ENCODE data around the gene TBC1D24.

Gene TBC1D24

DNA sequence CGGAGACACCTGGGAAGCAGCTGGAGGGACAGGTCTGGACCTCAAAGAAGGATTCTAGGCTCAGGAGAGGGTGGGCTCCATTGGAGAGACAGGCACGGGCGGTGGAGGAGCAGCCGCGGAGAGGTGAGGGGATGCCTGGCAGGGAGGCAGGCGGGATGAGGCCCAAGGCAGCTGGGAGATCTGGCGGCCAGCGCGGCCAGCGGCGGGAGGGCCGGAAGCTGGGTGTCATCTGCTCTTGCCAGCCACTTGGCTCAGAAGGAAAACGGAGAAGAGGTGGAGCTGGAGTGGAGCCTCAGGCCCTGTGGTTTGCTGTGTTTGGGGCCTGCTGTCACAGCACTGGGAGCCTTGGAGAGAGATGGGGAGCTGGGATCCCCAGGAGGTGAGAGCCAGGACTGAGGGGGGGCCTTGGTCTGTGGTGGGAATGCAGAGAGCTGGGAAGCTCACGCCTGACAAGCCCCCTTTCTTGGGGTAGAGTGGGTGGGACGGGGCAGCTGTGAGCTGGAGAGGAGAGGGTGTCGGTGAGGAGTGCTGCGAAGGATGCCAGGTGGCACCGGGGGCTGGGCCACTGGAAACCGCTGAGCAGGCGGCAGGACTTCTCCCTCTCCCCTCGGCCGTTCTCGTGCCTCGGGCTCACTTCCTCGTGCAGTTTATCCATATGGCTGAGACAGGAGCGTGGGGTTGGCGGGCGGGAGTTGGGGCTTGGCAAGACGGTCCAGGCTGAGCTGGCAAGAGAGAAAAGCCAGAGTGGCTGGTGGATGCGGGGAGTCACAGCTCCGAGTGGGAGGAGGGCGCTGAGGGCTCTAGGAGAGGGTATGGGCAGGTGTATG is 8.0 kb downstream of the TBC1D24 start:
- peak; percentile 65 for DNase-seq (ENCODE audit: low spot score)

DNA sequence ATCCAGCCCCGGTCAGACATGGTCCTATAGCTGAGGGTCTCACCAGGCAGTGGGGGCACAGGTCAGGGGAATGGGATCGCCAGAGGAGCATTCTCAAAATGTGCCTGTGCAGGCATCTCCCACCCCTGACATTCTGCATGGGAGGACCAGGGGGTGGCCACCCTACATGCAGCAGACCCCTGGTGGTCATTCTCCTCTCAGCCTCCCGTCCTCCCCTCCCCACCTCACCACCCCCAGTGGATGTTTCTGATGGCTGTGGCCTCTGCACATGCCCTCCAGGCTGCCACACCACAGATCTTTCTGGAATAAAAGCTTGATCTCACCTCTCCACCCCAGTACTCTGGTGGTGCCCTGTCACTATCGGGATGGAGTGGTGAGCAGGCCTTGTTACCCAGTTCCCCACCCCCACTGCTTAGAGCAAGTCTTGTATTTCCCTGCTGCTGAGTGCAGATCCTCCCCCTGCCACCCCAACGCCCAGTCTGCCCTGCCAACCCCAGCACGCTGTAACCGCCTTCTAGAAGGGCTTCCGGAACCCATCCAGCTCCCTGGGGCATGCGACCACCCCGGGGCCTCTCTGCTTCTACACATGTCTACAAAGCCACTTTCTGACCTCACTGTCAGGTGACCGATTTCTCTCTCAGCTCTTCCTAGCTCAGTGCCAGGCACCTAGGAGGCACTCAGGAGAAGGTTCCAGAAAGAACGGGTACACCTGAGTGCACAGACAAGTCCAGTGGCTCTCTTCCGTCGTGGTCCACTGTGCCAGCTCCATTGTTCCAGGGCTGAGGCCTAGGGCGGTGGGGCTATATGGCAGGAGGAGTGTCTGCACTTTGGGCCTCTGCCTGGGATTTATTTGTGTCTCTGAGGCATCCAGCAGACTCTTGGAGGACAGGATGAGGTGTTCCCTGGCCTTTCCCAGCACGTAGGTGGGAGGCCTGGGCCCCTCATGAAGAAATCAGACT is 9.3 kb downstream of the TBC1D24 start:
- DNase-seq (ENCODE audit: low spot score): no peak

DNA sequence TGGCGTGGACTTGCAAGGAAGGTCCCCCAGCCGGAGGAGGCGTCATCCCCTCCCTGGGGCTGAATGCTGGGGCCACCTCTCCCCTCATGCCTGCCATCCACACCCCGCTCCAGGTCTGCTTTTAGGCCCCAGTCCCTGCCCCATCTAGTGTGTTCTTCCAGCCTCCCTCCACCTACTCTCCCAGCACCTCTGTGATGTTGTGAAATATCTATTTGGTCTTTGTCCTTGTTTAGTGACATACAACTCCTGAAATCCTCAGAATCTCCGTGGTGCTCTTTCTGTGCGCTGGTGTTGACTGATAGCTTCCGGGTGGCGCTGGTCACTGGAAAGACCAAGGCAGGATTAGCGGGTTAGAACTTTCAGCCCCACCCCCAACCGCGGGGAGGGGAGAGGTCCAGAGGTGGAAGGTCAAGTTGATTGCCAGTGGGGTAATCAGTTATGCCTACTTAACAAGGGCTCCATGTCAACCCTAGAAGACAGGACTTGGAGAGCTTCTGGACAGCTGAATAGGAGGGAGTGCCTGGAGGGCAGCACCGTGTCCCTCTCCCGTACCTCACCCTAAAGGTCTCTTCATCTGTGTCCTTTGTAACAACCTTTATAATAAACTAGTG is 10.1 kb downstream of the TBC1D24 start:
- no peak for DNase-seq (ENCODE audit: low spot score)

DNA sequence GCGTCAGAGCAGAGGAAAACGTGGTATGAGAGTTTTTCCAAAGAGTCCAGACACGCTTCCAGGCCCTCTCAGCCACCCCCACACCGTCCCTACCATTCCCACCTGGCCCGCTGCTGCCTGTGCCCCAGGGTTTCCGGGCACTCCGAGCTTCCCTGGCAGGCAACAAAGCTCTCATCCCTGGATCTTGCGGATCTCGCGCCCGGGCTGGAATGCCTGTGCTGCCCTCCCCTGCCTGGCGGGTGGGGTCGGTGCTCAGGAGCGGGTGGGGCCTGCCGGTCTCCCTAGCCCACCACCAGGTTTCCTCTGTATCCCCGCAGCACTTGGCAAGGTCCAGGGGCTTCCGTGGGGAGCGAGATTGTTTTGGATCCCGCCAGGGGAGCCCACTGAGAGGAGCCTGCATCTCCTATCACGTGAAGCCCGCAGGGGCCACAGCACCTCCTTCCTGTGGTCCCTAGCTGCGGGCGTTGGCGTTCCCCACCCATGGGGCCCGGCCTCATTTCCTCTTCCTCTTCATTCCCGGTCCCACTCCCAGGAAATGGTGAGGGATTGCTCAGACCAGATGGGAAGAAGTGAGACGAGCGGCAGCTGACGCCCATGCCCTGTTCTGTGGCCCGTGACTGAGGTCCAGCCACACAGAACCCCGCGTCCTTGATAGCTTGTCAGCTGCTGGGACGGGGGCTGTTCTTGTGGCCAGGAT is 11.0 kb downstream of the TBC1D24 start:
- no peak for DNase-seq (ENCODE audit: low spot score)

DNA sequence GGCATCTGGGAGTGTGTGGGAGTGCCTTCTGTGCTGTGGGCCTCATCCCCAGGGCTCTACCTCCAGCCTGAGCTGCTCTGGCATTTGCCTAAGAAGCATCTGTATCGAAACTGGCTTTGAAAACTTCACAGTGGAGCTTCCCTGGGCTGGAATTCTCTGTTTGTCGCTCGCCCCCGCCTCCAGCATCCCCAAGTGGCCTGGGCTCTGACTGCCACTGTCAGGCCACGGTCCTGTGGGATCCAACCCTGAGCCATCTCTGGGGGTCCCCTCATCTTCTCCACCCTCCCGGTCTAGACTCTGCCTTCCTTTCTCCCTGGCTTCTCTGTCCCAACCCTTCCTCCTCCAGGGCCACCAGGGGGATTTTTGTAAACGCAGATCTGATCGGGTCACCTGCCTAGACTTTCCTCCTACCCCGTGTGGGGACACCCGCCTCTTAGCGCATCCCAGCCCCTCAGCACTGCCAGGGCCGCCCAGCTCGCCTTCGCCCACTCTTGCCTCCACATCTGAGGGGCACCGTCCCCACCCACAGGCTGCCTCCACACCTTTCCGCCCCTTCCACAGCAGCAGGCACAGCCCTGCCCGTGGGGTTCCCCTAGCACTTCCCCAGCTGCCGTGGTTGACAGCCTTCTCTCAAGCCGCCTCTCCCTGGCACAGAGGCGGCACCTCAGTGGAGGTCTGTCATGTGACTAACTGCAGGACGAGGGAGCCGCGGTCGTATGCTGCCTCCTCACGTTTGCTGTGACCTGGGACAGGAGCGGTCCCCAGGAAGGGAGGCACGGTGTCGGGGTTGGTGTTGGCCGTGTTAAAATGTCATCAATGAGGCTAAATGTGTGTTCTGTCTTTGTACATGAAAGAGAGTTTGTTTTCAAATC is 12.0 kb downstream of the TBC1D24 start:
- DNase-seq (ENCODE audit: low spot score): peak; percentile 50

DNA sequence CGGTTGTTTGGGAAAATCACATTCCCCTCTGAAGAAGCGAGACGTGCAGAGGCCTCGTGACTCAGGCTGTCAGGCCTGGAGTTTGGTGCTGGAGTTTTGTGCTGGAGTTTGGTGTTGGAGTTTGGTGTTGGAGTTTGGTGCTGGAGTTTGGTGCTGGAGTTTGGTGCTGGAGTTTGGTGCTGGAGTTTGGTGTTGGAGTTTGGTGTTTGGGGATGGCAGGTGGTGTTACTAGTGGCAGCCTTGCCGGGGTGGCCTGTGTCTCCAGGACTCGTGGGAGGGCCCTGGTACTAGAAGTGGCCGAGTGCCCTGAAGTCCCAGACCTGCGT is 12.6 kb downstream of the TBC1D24 start:
- DNase-seq (ENCODE audit: low spot score): no peak

DNA sequence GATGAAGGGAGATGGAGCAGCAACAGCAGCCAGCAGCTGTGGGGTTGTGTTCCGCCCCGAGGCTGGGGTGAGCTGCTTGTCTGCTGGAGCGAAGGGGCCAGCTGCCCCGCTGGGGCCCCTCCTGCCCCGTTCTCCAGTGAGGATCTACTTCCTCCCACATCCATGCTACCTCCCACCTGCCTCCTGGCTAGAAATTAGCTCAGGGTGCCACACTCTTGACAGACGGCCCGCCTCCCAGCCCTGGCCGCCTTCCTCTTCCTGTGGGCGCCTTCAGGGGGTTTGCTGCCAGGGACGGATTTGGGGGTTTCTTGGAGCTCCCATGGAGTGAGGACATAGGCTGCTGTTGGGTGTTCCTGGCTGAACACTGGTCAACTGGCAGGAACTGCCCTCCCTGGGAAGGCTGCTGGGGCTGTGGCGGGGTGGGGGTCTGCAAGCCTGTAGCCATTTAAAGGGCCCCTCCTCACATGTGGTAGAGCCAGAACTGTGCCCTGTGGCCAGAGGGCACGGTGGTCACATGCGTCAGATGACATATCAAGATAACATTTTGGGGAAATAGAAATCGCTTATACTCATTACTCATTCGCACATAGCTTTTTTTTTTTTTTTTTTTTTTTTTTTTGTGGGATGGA is 13.1 kb downstream of the TBC1D24 start:
- no peak for DNase-seq (ENCODE audit: low spot score)

DNA sequence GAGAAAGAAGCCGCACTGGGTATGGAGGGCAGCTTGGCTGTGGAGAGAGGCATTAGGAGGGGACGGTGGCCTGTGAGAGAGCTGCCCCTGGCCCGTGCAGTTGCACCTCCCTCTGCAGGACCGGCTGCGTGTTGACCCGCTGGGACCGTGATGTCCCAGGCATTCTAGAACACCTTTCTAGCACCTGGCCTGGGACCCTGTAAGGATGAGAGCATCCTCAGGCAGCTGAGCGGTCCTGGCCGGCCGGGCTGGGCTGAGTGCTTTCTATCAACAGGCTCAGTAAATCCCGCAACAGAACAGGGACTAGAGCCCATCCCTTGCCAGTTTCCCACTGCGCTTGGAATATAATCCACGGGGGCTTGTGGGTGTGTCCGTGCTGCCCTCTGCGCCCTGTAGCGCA is 14.7 kb downstream of the TBC1D24 start:
- DNase-seq (ENCODE audit: low spot score): no peak

DNA sequence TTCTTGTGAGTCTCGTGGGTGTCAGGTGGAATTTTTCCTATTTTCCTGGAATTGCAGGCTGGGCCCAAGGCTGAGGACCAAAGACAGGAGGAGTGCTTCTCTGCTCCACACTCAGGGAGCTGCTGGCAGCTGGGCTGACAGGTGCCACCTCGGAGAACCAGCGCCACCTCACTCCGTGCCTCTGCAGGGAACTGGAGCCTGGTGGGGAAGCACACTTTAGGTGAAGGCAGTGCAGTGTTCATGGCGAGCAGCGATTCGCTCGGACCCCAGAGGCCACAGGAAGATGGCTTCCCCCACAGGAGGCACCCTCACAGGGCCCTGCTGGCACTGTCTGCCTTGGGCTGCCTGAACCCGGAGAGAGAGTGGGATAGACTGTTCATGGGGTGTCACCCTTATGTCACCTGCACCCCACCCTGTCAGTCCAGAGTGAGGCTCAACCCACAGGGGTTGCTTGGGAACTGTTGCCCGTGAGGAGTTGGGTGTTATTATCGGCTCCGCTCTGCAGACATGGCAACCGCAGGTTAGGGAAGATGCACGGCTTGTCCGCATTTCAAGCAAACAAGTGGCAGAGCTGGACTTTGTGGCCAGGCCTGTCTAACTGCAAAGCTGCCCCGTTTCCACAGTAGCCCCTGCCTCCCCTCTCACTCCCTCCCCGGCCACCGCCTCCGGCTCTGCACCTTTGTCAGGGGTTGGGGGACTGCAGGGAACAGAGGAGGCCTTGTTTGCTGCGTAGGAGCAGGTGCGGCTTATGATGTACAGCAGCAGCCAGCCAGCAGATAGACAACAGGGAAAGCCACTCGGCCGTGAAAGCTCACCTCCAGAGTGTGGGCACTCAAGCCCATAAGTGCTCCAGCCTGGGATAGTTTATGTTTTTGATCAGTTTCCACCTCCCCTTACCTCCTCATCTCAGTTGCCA is 15.5 kb downstream of the TBC1D24 start:
- DNase-seq (ENCODE audit: low spot score): no peak

DNA sequence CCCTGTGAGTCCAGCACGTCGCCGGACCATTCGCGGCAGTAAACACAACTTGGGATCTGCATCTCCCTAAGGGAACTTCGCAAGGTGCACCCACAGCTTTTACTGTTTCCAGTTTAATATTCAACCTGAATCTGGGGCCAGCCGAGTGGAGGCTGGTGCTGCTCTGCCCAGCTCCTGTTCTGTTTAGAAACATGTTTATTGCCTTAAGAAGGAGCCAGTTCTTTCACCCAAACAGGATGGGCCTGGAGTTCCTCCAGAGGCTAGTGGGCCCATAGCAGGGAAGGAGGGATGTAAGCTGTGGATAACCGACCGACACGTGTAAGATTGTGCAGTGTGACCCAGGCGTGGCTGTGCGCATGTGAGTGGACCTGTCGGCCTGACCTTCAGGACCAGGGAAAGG is 17.4 kb downstream of the TBC1D24 start:
- DNase-seq (ENCODE audit: low spot score): no peak

DNA sequence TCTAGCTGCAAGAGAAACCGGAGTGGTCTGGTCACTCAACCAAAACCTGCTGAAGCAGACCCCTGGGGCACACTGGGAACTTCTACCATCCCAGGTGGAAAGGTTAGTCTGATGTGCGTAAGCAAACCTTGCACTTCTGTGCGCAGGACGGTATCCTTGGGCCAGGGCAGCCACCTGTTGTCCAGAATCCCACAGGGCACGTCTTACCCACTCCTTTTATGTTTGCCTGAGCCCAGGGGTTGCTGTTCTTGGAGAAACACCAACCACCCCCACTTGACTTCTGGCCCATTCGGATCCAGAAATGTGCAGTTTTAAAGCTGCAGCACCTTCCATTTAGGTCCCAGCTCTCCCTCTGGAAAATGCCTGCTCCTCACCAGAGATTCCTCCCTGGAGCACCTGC is 18.7 kb downstream of the TBC1D24 start:
- no peak for DNase-seq (ENCODE audit: low spot score)

DNA sequence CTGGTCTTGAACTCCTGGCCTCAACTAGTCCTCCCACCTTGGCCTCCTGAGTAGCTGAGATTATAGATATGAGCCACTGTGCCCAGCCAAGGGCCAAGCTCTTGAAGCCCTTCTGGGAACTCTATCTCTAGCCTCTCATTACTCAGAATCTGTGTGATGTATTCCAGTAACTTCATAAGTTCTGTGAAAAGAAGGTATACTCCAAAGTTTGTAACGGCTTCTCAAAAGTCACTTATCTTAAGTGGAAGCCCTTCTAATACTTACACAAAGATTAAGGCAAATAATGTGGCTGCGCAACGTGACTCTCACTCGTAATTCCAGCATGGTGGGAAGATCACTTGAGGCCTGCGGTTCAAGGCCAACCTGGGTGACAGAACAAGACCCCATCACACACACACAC is 19.7 kb downstream of the TBC1D24 start:
- no peak for DNase-seq (ENCODE audit: low spot score)

DNA sequence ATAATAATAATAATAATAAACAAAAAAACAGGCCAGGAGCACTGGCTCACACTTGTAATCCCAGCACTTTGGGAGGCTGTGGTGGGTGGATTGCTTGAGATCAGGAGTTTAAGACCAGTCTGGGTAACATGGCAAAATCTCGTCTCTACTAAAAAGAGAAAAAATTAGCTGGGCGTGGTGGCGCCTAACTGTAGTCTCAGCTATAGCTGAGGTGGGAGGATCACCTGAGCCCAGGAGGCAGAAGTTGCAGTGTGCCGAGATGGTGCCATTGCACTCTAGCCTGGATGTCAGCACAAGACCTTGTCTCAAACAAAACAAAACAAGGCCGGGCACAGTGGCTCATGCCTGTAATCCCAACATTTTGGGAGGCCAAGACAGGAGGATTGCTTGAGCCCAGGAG is 20.1 kb downstream of the TBC1D24 start:
- DNase-seq (ENCODE audit: low spot score): no peak

DNA sequence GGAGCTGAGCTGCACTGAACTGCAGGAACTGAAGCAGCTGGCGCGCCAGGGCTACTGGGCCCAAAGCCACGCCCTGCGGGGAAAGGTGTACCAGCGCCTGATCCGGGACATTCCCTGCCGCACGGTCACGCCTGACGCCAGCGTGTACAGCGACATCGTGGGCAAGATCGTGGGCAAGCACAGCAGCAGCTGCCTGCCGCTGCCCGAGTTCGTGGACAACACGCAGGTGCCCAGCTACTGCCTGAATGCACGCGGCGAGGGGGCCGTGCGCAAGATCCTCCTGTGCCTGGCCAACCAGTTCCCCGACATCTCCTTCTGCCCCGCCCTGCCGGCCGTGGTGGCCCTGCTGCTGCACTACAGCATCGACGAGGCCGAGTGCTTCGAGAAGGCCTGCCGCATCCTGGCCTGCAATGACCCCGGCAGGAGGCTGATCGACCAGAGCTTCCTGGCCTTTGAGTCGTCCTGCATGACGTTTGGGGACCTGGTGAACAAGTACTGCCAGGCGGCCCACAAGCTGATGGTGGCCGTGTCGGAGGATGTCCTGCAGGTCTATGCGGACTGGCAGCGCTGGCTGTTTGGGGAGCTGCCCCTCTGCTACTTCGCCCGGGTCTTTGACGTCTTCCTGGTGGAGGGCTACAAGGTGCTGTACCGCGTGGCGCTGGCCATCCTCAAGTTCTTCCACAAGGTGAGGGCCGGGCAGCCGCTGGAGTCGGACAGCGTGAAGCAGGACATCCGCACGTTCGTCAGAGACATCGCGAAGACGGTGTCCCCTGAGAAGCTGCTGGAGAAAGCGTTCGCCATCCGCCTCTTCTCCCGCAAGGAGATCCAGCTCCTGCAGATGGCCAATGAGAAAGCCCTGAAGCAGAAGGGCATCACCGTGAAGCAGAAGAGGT is 21.5 kb downstream of the TBC1D24 start:
- DNase-seq (ENCODE audit: low spot score): no peak

DNA sequence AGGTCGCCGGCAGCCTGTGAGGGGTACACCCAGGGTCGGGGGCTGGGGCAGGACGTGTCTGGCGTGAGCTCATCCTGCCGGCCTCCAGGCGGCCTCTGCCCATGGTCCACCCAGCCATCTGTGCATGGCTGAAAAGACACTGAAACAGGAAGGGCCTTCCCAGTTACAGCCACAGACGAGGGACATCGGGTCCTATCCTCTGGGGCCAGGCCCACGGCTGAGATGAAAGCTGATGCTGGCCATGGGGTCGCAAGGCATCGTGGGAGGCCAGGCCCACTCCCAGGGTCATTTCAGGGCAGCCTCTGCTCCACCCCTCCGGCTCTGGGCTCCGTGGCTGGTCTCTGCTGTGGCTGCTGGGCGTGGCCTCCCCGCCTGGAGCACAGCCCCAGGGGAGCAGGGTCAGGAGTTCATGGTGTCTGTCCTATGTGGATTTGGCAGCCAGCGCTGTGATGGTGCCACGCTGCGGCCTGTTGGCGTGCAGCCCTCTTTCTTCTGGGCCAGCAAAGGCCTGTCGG is 22.2 kb downstream of the TBC1D24 start:
- DNase-seq (ENCODE audit: low spot score): no peak

DNA sequence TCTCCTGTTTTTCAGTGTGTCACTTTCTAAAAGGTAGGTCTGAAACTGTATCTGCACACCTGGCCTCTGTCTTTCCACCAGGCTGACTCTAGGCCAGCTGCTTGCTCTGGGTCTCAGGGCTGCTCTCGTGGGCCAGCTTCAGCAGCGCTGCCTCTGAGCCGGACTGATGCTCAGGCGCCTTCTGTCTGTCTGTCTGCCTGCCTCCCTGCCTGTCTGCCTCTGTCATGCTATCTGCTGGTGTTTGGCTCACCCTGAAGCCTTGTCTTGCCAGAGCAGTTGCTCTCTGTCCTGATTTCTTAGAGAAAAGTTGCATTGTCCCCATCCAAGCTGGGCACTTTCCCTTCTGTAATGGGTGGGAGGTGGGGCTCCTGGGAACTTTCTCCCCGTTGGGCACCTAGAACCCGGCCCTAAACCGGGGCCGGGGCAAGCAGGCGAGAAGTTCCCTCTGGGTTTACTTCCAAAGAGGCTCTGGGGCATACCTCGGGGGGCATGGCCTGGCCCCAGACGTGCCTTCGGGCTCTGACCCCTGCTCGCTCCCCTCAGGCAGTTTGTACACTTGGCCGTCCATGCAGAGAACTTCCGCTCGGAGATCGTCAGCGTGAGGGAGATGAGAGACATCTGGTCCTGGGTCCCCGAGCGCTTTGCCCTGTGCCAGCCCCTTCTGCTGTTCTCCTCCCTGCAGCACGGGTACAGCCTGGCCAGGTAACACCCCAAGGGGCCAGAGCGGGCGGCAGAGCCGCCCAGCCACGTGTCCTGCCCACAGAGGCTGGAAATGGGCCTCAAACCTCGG is 23.0 kb downstream of the TBC1D24 start:
- no peak for DNase-seq (ENCODE audit: low spot score)

DNA sequence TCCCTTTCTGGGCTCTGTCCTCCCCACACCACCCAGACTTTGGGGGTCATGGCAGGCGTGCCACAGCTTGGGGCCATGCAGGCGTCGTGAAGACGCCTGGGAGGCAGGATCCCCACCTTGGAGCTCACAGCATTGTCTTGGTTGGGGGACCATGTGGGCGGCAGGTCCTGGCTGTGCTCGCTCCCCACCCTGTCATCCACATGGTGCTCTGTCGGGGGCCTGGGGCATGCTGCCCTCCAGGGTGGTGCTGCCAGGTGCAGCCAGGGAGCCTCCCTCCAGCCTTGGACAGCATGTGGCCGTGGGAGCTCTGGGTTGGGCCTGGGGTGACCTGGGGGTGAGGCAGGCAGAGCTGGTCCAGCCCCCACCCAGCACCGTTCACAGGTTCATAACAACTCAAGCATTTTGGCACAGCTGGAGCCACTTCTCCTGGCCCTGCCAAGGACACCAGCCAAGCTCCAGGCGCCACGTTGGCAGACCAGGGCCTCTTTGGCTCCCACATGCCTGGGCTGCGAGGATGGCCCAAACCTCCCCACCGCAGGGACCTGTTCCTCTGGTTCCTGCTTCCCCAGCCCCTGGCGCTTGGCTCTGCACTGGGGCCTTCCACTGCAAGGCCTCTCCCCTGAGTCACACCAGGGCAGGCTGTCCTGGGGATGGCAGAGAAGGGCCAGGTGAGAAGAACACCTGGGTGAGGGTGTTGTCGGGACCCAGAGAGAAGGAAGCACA is 23.8 kb downstream of the TBC1D24 start:
- DNase-seq (ENCODE audit: low spot score): no peak

All from putamen (tissue), 1 donor.